Small intestine (tissue), 7 donors: ENCODE measurements around the gene RAP2A. TPM values are rescaled to one million over a fixed set of nuclear protein-coding genes. Genes with fewer than 3 reads are reported as not detected.

Source experiments
- DNase-seq, 2 donors: peaks; one replicate each; pipeline versions ENCODE4 v3.0.0 to v3.0.0-alpha.2; 2013
- FAIRE-seq: peaks from 2 replicates; lab custom pipeline; 2012; peaks lifted over from hg19 to GRCh38; lab: Jason Lieb, UNC
- H3K27ac ChIP-seq, 3 donors: one replicate each; pipeline ENCODE4 v1.5.1; 2013; ENCODE audit warnings: low read length in 2 of 3, mild to moderate bottlenecking in 2 of 3, control low read depth in 1 of 3, inconsistent platforms in 1 of 3, low read depth in 1 of 3, moderate library complexity in 1 of 3
- H3K27me3 ChIP-seq, 3 donors: one replicate each; pipeline ENCODE4 v1.6.1; 2013; ENCODE audit warnings: low read length in 3 of 3, inconsistent platforms in 1 of 3; ENCODE audit not compliant: control insufficient read depth in 3 of 3, insufficient read depth in 3 of 3
- H3K36me3 ChIP-seq, 3 donors: one replicate each; pipeline ENCODE4 v1.6.1; 2013; ENCODE audit warnings: low read length in 3 of 3, inconsistent platforms in 1 of 3, low read depth in 1 of 3, mild to moderate bottlenecking in 1 of 3, moderate library complexity in 1 of 3; ENCODE audit not compliant: control insufficient read depth in 3 of 3, insufficient read depth in 2 of 3
- H3K4me1 ChIP-seq, 3 donors: one replicate each; pipeline ENCODE4 v1.6.1; 2013; ENCODE audit warnings: low read length in 2 of 3, inconsistent platforms in 1 of 3, low read depth in 1 of 3, mild to moderate bottlenecking in 1 of 3, moderate library complexity in 1 of 3; ENCODE audit not compliant: control insufficient read depth in 3 of 3, insufficient read depth in 2 of 3
- H3K4me3 ChIP-seq, 3 donors: one replicate each; pipeline ENCODE4 v1.5.1; 2013; ENCODE audit warnings: low read length in 3 of 3, control low read depth in 1 of 3, inconsistent platforms in 1 of 3, low read depth in 1 of 3, mild to moderate bottlenecking in 1 of 3, moderate library complexity in 1 of 3
- H3K9me3 ChIP-seq, 2 donors: one replicate each; pipeline ENCODE4 v1.6.1; 2013; ENCODE audit warnings: low read depth in 1 of 2, low read length in 1 of 2; ENCODE audit not compliant: control insufficient read depth in 2 of 2, insufficient read depth in 1 of 2
- WGBS, 3 donors: extraction: QIAGEN DNeasy Blood & Tissue Kit; methylation state at CpG; one replicate each; pipeline ENCODE4 v1.1.7; 2013; 5-methylcytosine and 5-hydroxymethylcytosine counted together
- polyA plus RNA-seq, 4 donors: library from polyadenylated mRNA; stranded (reverse) in 3 of 4; unstranded in 1 of 4; fragments of 200-250 nt in 3 of 4; fragments of 120-200 nt in 1 of 4; gene quantifications; one replicate each; pipeline versions ENCODE4 v1.2.1 to v1.2.3, GENCODE V29; 2013
- donor health status: healthy with polysubstance abuse.
- donor health status: control.
- donor health status: control.
- donor health status: Bipolar disorder and iron deficiency.
- donor health status: healthy.

RAP2A gene
- polyA plus RNA-seq, 4 donors, result 6.2 to 20.9 (median 8.5) TPM

DNA sequence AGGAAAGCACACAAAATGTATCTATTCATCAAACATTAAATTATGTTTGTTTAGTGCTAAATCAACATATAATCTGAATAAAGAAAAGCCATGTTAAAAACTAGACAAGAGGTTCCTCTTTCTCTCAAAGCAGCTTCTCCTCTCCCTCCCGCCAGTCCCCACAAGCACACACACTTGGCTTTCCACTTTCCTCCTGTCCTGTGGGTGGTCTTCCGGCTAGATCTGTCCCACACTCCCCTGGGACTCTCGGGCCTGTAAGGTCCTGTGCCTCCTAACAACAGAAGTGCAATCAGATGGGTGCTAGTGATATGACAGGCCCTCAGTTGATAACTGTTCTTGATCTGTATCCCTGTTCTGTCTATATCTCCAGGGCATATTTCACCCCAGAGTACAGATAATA is 45.6 kb upstream of the RAP2A start:
- Histone ChIP-seq H3K4me1 (no peaks in the 10 kb centered on the region), H3K36me3 (peaks cover 2 to 15% (median 3%) of the 10 kb centered on the region in 3 donors), H3K4me3 (no peak overlapping the region), H3K27ac (no peak overlapping the region), H3K27me3 (no peaks in the 10 kb centered on the region), H3K9me3 (no peaks in the 10 kb centered on the region)
- WGBS, 3 donors, result 62 to 79% (median 77%) methylated on average over 3 of the region's 3 CpGs
- DNase-seq, result no peak
- no peak for FAIRE-seq

DNA sequence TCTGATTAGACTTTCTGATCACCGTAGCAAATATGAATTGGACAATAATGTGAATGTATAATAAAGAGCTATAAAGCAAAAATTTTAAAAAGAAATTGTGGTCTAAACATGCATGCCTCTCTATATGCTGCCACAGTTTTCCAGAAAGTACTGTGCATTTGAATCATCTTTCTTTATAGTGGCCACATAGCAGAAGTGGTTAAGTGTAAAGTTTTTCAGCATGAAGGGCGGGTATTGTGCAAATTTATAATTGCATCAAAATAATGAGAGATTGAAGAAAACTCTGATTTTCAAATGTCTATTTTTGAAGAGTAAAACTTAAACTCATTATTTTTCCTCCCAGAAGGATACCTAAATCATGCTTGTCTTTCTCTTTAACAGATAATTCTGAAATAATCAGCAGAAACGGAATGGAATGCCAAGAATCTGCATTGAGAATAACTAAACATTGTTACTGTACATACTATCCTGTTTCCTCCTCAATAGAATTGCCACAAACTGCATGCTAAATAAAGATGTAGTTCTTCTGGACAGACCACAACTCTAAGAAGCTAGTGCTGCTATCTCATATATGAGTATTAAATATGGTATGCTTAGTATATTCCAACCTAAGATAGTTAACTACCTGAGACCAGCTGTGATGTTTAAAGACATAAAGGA is 42.9 kb upstream of the RAP2A start:
- DNase-seq (no peak), FAIRE-seq (no peak)
- no peaks in the 10 kb centered on the region for H3K4me1 ChIP-seq
- H3K4me3 ChIP-seq, result no peak overlapping the region
- 80 to 86% (median 86%) methylated on average over 3 of the region's 3 CpGs for WGBS, 3 donors
- H3K27ac ChIP-seq, result no peak overlapping the region
- no peaks in the 10 kb centered on the region for H3K9me3 ChIP-seq
- no peaks in the 10 kb centered on the region for H3K27me3 ChIP-seq
- H3K36me3 ChIP-seq, result peaks cover 2 to 13% (median 4%) of the 10 kb centered on the region in 3 donors

DNA sequence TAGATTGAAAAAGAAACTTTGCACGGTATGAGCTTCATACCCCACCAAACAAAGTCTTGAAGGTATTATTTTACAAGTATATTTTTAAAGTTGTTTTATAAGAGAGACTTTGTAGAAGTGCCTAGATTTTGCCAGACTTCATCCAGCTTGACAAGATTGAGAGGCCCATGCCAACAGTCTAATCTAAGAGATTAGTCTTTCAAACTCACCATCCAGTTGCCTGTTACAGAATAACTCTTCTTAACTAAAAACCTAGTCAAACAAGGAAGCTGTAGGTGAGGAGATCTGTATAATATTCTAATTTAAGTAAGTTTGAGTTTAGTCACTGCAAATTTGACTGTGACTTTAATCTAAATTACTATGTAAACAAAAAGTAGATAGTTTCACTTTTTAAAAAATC is 41.9 kb upstream of the RAP2A start:
- Histone ChIP-seq H3K4me1 (no peaks in the 10 kb centered on the region), H3K9me3 (no peaks in the 10 kb centered on the region), H3K27me3 (no peaks in the 10 kb centered on the region), H3K4me3 (no peak overlapping the region), H3K36me3 (peaks cover 2 to 10% (median 4%) of the 10 kb centered on the region in 3 donors), H3K27ac (no peak overlapping the region)
- WGBS, 3 donors, result 82 to 87% (median 87%) methylated on average over 1 of the region's 1 CpG
- FAIRE-seq (no peak), DNase-seq (no peak)

DNA sequence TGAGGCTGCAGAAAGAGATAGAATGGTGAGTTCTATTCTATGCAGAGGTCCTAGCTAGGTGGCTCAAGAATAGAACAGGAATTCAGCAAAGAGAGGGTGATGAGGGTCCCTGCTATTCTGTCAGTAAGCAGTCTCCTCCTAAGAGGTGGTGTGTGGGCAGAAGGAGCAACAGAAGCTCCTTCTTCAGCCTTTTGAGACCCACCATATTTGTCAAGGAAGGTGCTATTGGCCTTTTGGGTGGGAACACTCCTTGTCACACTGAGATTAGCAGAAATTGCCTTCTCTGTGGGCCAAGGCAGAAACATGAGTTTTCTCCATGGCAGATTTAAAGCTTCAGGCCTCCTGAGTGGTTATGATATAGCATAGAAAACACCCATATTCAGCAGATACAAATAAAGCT is 39.4 kb upstream of the RAP2A start:
- Histone ChIP-seq H3K36me3 (peaks cover 0 to 2% (median 0%) of the 10 kb centered on the region in 3 donors), H3K4me1 (no peaks in the 10 kb centered on the region), H3K27ac (no peak overlapping the region), H3K4me3 (no peak overlapping the region), H3K27me3 (no peaks in the 10 kb centered on the region), H3K9me3 (no peaks in the 10 kb centered on the region)
- no peak for DNase-seq
- FAIRE-seq, result no peak

DNA sequence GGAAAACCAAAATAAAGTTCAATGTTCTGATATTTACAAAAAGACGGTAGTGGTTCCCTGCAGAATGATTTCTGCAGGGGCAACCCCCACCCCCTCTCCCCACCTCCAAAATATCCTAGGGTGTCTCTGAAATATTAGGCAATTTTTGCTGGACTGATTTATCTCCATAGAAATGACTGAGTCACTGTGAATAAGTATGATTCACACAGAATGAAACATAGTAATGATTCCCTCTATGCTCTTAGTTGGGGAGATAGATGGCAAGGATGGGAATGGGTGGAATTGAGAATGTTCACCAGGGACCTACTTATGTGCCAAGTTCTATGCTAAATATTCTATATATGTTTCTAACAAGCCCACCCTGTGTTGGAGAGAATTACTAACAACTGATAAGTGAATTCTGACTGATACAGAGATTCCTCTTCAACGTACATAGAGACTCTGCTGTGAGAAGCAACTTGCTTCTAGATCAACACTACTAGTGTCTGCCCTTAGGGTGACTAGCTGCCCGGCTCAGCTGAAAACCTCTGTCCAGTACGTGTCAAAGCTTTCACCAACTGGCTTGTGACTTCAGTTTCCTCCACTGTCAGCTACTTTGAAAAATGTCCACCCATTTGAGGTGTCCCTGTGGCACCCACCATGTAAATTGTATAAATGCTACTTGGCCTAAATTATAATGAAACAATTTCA is 38.4 kb upstream of the RAP2A start:
- no peak for FAIRE-seq
- H3K27ac ChIP-seq, result no peak overlapping the region
- no peak overlapping the region for H3K4me3 ChIP-seq
- H3K4me1 ChIP-seq, result no peaks in the 10 kb centered on the region
- H3K36me3 ChIP-seq, result peaks cover 0 to 2% (median 0%) of the 10 kb centered on the region in 3 donors
- DNase-seq, result no peak
- no peaks in the 10 kb centered on the region for H3K9me3 ChIP-seq
- no peaks in the 10 kb centered on the region for H3K27me3 ChIP-seq
- 89 to 95% (median 90%) methylated on average over 4 of the region's 4 CpGs for WGBS, 3 donors

DNA sequence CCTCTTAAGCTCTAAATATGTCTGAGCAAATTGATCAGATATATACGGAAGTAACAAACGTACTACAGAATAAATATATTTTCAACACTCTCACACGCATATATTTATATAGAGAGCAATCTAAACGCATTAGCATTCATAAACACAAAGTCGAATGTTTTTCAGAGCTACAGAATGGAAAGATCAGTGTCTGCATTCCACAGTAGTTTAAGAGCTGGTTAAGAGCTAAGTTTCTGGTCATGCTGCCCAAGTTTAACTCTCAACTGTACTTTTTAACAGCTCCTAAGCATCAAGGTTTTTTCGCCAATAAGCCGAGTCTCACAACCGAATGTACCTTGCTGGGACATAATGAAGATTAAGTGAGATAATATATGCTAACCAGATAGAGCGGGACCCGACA is 36.7 kb upstream of the RAP2A start:
- no peak for DNase-seq
- peaks cover 0 to 2% (median 0%) of the 10 kb centered on the region in 3 donors for H3K36me3 ChIP-seq
- 73 to 87% (median 80%) methylated on average over 10 of the region's 10 CpGs for WGBS, 3 donors
- H3K9me3 ChIP-seq, result no peaks in the 10 kb centered on the region
- H3K4me1 ChIP-seq, result no peaks in the 10 kb centered on the region
- no peaks in the 10 kb centered on the region for H3K27me3 ChIP-seq
- no peak overlapping the region for H3K4me3 ChIP-seq
- no peak for FAIRE-seq
- no peak overlapping the region for H3K27ac ChIP-seq

DNA sequence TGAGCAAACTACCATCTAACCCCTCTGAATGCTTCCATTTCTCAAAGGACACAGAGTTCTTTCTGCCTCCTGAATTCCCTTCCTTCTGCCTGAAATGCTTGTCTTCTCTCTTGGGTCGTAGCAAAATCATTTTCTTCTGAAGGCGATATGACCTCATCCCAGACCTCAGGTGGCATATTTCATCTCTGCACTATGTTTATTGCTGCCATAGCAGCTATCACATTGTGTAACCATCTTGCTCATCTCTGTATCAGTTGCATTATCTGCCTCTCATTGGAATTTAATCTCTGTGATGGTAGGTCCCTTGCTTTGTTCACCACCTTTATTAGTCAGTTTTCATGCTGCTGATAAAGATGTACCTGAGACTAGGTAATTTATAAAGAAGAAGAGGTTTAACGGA is 32.5 kb upstream of the RAP2A start:
- Histone ChIP-seq H3K4me3 (no peak overlapping the region), H3K27me3 (no peaks in the 10 kb centered on the region), H3K9me3 (no peaks in the 10 kb centered on the region), H3K36me3 (no peaks in the 10 kb centered on the region), H3K4me1 (no peaks in the 10 kb centered on the region), H3K27ac (no peak overlapping the region)
- FAIRE-seq (no peak), DNase-seq (no peak)
- WGBS, 3 donors, result 67 to 80% (median 71%) methylated on average over 3 of the region's 3 CpGs

DNA sequence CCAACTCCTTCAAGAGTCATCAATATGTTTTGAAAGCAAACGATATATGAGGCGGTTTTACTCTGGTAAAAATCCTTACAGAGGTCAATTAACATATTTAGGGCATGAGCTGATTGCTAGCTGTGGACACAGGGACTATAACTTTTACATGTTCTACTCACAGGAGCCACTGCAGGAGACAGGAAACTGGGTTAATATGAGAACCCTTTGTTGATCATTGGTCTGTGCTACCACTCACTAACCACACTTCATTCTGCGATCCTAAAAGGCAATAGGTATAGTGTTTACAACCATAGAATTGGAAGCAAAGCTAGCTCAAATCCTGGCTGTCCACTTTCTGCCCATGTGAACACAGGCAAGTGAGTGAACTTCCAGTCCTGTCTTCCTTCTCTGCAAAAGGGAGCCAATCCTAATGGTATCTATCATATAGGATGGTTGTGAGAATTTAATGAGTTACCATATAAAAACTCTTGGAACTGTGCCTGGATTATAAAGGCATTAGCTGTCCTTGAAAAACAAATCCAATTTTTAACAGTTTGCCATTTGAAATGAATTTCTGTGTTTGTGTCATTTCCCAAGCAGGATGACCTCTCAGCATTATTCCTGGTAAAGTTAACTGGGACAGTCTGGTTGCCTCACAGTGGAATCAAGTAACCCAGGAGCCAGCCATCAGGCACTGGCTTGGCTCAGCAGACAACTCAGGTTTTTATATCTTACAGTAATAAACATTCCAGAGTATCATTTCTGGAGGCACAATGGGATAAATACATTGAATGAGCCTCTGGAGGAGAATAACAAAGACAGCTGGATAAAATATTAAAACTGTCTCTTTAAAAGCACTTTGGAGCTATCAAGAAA is 29.8 kb upstream of the RAP2A start:
- Histone ChIP-seq H3K27ac (no peak overlapping the region), H3K4me1 (no peaks in the 10 kb centered on the region), H3K9me3 (no peaks in the 10 kb centered on the region), H3K4me3 (no peak overlapping the region), H3K36me3 (no peaks in the 10 kb centered on the region), H3K27me3 (no peaks in the 10 kb centered on the region)
- WGBS, 3 donors, result 81 to 84% (median 82%) methylated on average over 3 of the region's 3 CpGs
- FAIRE-seq (no peak), DNase-seq (no peak)
